ENCODE measurements around the gene ZBTB17.

ZBTB17 gene

GRCh38 chr1:15945011-15945831 is 30.7 kb downstream of the ZBTB17 start:
- DNase-seq: no peak

GRCh38 chr1:15944308-15945010 is 31.4 kb downstream of the ZBTB17 start:
- DNase-seq: no peak

GRCh38 chr1:15943992-15944307 is 32.0 kb downstream of the ZBTB17 start:
- no peak for DNase-seq

- DNase-seq: no peak
Observed at GRCh38 chr1:15943328-15943991, 32.4 kb downstream of the ZBTB17 start.

- DNase-seq: no peak
Observed at GRCh38 chr1:15942661-15943327, 33.1 kb downstream of the ZBTB17 start.

- DNase-seq: no peak
Observed at GRCh38 chr1:15941899-15942660, 33.8 kb downstream of the ZBTB17 start.

- DNase-seq: no peak
Observed at GRCh38 chr1:15941044-15941840, 34.7 kb downstream of the ZBTB17 start.

- DNase-seq: no peak
Observed at GRCh38 chr1:15940110-15941043, 35.5 kb downstream of the ZBTB17 start.

- DNase-seq: no peak
Observed at GRCh38 chr1:15939181-15940109, 36.5 kb downstream of the ZBTB17 start.

- DNase-seq: no peak
Observed at GRCh38 chr1:15938628-15939161, 37.2 kb downstream of the ZBTB17 start.

GRCh38 chr1:15937706-15938168 is 38.2 kb downstream of the ZBTB17 start:
- no peak for DNase-seq

- DNase-seq: no peak
Observed at GRCh38 chr1:15937146-15937545, 38.8 kb downstream of the ZBTB17 start.

GRCh38 chr1:15936025-15936424 is 39.9 kb downstream of the ZBTB17 start:
- DNase-seq: no peak

- DNase-seq: no peak
Observed at GRCh38 chr1:15935056-15935950, 40.6 kb downstream of the ZBTB17 start.

GRCh38 chr1:15934211-15935055 is 41.5 kb downstream of the ZBTB17 start:
- DNase-seq: no peak

- no peak for DNase-seq
Observed at GRCh38 chr1:15933684-15934083, 42.2 kb downstream of the ZBTB17 start.

- no peak for DNase-seq
Observed at GRCh38 chr1:15932612-15933011, 43.3 kb downstream of the ZBTB17 start.

All from activated effector memory CD4-positive, alpha-beta T cell treated with Interleukin-2 at 50 U/mL for 16 hours (primary cell).